ENCODE data around the gene DHTKD1.

Gene DHTKD1, protein sequence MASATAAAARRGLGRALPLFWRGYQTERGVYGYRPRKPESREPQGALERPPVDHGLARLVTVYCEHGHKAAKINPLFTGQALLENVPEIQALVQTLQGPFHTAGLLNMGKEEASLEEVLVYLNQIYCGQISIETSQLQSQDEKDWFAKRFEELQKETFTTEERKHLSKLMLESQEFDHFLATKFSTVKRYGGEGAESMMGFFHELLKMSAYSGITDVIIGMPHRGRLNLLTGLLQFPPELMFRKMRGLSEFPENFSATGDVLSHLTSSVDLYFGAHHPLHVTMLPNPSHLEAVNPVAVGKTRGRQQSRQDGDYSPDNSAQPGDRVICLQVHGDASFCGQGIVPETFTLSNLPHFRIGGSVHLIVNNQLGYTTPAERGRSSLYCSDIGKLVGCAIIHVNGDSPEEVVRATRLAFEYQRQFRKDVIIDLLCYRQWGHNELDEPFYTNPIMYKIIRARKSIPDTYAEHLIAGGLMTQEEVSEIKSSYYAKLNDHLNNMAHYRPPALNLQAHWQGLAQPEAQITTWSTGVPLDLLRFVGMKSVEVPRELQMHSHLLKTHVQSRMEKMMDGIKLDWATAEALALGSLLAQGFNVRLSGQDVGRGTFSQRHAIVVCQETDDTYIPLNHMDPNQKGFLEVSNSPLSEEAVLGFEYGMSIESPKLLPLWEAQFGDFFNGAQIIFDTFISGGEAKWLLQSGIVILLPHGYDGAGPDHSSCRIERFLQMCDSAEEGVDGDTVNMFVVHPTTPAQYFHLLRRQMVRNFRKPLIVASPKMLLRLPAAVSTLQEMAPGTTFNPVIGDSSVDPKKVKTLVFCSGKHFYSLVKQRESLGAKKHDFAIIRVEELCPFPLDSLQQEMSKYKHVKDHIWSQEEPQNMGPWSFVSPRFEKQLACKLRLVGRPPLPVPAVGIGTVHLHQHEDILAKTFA

DNA sequence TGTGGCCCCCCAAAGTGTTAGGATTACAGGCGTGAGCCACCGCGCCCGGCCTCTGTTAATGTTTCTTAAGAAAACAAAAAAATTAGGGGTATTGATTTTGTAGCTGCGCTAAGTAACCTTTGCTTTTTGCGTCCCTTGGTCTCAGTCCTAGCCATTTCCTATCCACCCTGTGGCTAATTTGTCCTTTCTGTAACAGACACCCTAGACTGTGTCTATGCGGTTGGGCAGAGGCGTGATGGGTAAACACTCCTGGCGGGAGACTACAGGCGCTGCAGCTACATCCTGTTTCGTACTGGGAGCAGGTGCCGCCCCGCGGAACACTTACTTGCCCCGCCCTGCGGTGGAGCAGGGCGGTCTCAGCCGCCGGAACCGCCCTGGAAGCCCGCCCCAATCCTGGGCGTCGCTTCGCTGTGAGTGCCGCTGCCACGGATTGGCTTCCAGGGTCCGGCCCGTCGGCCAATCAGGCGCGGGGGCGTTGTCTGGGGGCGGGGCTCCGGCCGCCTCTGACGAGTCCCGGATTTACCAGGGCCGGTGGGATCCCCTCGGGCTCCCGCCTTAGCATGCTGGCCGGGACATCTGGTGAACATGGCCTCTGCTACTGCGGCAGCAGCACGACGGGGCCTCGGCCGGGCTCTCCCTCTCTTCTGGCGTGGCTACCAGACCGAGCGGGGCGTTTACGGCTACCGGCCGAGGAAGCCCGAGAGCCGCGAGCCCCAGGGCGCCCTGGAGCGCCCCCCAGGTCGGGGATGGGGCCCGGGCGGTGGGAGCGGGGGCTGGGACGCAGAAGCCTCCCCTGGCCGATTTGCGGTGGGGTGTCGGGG lies at the start of gene DHTKD1:
DHTKD1 (plus strand) TSS at position 506 of the 821 bp plus-strand sequence; CDS start at position 586, 80 bp downstream.
- Mint-ChIP-seq H3K36me3 (ENCODE audit: low read depth) (peaks cover 3% of the 10 kb centered on the region), H3K9me3 (no peaks in the 10 kb centered on the region), H3K4me1 (ENCODE audit: low read depth) (peaks cover 25% of the 10 kb centered on the region), H3K27ac (peak within 1 kb of the TSS; percentile 92), H3K4me3 (peak within 1 kb of the TSS; percentile 85), H3K27me3 (no peaks in the 10 kb centered on the region)
- peak; percentile 100 for DNase-seq

DNA sequence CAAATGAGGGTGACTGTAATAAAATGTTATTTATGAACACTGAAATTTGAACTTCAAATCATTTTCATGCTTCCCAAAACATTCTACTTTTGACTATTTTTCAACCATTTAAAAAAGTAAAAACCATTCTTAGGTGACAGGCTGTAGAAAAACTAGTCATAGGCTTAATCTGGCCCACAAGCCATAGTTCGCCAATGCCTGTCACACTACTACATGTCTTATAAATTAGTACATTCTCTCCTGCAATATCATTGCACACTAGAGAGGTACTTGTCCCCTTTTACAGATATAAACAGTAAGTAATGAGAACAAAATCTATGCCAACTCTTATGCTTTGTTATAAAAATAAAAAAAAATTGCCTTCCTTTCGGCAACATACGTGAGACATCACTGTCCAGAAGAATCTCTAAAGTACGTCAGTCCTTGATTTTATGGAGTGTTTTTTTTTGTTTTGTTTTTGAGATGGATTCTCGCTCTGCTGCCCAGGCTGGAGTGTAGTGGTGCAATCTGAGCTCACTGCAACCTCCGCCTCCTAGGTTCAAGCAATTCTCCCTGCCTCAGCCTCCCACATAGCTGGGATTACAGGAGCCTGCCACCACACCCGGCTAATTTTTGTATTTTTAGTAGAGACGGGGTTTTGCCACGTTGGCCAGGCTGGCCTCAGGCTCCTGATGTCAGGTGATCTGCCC lies 49.3 kb upstream of the DHTKD1 start:
- no peak for DNase-seq
- H3K36me3 Mint-ChIP-seq (ENCODE audit: low read depth), result peaks cover 53% of the 10 kb centered on the region
- no peak overlapping the region for H3K4me3 Mint-ChIP-seq
- H3K4me1 Mint-ChIP-seq (ENCODE audit: low read depth), result peaks cover 35% of the 10 kb centered on the region
- H3K9me3 Mint-ChIP-seq, result no peaks in the 10 kb centered on the region
- H3K27ac Mint-ChIP-seq, result no peak overlapping the region
- no peaks in the 10 kb centered on the region for H3K27me3 Mint-ChIP-seq

DNA sequence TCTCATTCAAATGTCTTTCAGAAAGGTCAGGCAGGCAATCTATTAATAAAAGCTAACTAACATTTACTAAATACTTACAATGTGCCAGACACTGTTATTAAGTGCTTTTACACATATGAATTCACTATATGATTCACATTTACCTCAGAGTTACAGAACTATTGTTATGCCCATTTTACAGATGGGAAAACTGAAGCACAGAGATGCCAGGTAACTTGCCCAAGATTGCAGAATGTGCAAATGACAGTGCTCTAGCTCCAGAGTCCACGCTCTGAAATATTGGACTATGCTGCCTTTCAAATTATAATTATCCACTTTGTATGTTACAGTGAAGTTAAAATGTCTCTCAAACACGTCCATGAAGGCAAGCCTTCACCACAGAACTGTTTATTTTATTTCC lies 48.2 kb upstream of the DHTKD1 start:
- H3K4me1 Mint-ChIP-seq (ENCODE audit: low read depth), result peaks cover 29% of the 10 kb centered on the region
- H3K27me3 Mint-ChIP-seq, result no peaks in the 10 kb centered on the region
- H3K9me3 Mint-ChIP-seq, result no peaks in the 10 kb centered on the region
- DNase-seq, result no peak
- no peak overlapping the region for H3K4me3 Mint-ChIP-seq
- H3K27ac Mint-ChIP-seq, result no peak overlapping the region
- peaks cover 54% of the 10 kb centered on the region for H3K36me3 Mint-ChIP-seq (ENCODE audit: low read depth)

DNA sequence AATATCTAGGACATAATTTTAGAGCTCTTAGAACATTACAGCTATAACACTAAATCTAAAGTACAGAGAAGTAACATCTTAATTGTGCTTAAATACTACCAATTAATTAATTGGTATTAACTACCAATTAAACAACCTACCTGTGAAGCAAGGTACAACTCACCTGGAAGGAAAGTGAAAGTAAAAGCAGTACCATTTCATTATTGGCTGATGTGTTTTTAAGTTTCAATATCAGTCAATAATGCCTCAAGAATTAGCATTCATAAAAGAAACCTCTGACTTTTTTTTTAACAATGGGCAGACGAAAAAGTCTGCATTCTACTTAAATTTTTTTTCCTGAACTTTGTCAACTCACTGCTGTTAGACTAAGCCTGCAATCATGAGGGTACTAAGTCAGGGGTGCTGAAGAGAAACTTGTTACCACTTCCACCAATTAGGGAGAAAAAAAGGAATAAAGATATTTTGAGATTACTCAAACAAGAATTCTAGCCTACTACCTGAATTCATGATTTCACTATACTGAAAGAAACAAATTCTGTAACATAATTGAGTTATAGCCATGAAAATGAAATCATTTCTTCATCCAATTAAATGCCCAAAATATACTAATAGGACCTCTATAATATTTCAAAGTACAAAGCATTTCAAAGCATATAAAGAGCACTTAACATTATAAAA lies 46.0 kb upstream of the DHTKD1 start:
- Mint-ChIP-seq H3K36me3 (ENCODE audit: low read depth) (peaks cover 66% of the 10 kb centered on the region), H3K4me3 (no peak overlapping the region), H3K27me3 (no peaks in the 10 kb centered on the region), H3K4me1 (ENCODE audit: low read depth) (peaks cover 36% of the 10 kb centered on the region), H3K9me3 (no peaks in the 10 kb centered on the region), H3K27ac (peak overlapping the region; percentile 73)
- DNase-seq, result no peak

DNA sequence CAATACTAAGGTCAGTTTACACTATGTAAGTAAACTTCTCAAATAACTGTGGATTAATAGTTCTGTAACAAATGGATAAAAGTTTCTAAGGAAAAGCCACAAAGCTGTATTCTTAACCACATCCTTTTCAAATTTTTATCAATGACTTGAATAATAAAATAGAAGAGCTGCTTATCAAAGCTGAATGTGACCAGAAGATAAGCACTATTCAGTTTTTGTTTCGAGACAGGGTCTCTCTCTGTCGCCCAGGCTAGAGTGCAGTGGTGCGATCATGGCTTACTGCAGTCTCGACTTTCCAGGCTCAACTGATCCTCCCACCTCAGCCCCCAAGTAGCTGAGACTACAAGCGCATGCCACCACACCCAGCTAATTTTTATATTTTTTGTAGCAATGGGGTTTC lies 43.2 kb upstream of the DHTKD1 start:
- H3K36me3 Mint-ChIP-seq (ENCODE audit: low read depth), result peaks cover 81% of the 10 kb centered on the region
- no peak for DNase-seq
- peaks cover 44% of the 10 kb centered on the region for H3K4me1 Mint-ChIP-seq (ENCODE audit: low read depth)
- H3K9me3 Mint-ChIP-seq, result no peaks in the 10 kb centered on the region
- no peak overlapping the region for H3K4me3 Mint-ChIP-seq
- H3K27me3 Mint-ChIP-seq, result no peaks in the 10 kb centered on the region
- no peak overlapping the region for H3K27ac Mint-ChIP-seq

DNA sequence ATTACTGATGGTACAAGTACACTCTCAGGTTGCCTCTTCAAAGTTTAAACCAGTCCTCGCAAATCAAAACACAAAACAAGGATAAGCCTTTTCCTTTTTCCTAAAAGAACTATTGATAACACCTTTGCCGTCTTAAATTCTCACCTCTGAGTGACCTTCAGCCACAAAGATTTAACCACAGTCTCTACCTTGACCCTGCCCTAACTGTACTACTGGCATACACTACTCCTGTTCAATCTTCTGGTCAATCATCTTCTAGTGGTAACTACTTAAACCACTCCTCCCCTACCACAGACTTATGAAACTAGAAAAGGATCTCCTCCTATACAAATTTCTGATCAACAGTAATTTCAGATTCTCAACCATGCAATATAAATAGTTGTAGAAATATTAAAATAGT lies 41.2 kb upstream of the DHTKD1 start:
- H3K4me3 Mint-ChIP-seq, result no peak overlapping the region

DNA sequence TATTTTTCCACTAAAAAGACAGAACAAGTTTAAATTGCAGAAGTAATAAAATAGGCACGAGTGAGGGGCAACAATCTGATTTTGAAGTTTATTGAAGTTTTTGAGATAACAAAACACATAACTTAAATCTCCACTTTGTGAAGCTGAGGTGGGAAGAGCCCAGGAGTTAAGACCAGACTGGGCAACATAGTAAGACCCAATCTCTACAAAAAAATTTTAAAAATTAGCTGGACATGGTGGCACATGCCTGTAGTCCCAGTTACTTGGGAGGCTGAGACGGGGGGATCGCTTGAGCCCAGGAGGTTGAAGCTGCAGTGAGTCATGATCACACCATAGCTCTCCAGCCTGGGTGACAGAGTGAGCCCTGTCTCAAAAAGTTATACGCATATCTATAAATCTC lies 37.4 kb upstream of the DHTKD1 start:
- Mint-ChIP-seq H3K4me1 (ENCODE audit: low read depth) (peaks cover 39% of the 10 kb centered on the region), H3K27me3 (no peaks in the 10 kb centered on the region), H3K36me3 (ENCODE audit: low read depth) (peaks cover 82% of the 10 kb centered on the region), H3K4me3 (no peak overlapping the region), H3K9me3 (no peaks in the 10 kb centered on the region), H3K27ac (no peak overlapping the region)
- DNase-seq, result no peak

More for the DNA sequence above, 41.2 kb upstream of the DHTKD1 start:
- peaks cover 42% of the 10 kb centered on the region for H3K4me1 Mint-ChIP-seq (ENCODE audit: low read depth)
- peaks cover 79% of the 10 kb centered on the region for H3K36me3 Mint-ChIP-seq (ENCODE audit: low read depth)
- H3K27me3 Mint-ChIP-seq, result no peaks in the 10 kb centered on the region
- H3K27ac Mint-ChIP-seq, result no peak overlapping the region
- no peaks in the 10 kb centered on the region for H3K9me3 Mint-ChIP-seq
- DNase-seq, result no peak

DNA sequence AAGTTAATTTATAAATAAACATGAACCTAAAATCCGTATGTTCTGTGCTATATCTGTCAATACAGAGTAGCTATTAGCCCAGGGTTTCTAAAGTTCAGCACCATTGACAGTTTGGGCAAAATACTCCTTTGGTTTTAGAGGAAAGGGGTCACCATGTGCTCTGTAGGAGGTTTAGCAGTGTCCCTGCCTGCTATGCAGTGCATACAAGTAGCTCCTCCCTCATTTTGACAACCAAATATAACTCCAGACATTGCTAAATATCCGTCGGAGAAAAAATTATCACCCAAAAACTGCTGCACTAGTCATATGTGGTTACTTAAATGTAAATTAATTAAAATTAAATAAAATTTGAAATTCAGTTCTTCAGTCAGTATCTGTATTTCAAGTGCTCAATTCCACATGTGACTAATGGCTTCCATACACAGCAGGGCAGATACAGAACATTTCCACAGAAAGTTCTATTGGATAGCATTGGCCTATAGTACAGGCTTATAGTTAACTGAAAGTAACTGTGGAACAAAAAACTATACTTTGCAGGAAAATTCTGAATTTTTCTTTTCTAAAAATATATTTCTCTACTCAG lies 32.6 kb upstream of the DHTKD1 start:
- Mint-ChIP-seq H3K36me3 (ENCODE audit: low read depth) (peaks cover 79% of the 10 kb centered on the region), H3K27me3 (no peaks in the 10 kb centered on the region), H3K4me3 (no peak overlapping the region), H3K4me1 (ENCODE audit: low read depth) (peaks cover 45% of the 10 kb centered on the region), H3K9me3 (no peaks in the 10 kb centered on the region), H3K27ac (no peak overlapping the region)
- DNase-seq, result no peak

DNA sequence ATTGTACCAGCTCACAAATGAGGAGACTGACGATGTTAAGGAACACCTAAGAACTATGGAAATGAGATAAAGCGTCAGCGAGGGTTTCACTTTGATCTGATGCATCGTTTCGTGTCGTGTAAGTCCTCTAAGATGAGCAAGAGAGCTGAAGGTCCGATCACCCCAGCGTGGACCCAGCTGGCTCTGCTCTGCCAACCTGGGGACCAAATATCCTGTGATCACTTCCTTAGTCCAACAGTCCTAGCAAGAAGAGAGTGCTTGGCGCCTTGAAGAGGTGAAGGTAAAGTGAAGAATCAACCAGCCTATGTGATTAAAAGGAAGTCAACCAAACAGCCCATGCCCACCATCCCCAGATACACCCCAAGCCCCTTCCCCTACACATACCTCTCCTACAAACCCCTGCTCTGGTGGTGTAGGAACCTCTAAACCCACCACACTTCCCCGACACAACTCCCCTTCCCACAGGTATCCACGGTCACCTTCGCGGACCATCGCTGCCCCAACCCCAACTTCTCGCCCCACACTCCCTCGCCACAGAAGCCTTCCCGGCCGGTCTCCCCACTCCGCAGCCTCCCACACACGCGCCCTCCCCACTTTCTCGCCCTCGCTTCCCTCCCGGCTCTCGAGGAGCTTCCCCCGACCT lies 26.9 kb upstream of the DHTKD1 start:
- DNase-seq, result peak; percentile 60
- H3K36me3 Mint-ChIP-seq (ENCODE audit: low read depth), result peaks cover 47% of the 10 kb centered on the region

DNA sequence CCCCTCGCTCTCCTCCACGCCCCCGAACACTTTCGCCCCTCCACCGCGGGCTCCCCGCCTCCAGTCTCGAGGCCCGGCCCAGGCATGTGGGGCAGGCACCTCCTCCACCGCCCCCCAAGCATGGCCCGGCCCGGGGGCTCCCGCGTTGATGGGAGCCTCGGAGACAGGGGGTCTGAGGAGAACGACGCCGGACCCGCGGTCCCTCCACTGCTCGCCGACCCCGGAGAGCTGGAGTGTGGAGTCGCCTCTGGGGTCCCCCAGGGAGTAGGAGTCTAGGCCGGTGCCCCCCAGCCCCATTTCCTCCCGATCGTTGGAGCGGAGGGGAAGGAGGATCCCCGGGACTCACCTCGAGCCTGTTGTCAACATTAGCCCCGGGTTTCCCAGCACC lies 26.4 kb upstream of the DHTKD1 start:
- peak overlapping the region; percentile 99 for H3K4me3 Mint-ChIP-seq
- H3K36me3 Mint-ChIP-seq (ENCODE audit: low read depth), result peaks cover 45% of the 10 kb centered on the region
- peaks cover 42% of the 10 kb centered on the region for H3K4me1 Mint-ChIP-seq (ENCODE audit: low read depth)
- no peaks in the 10 kb centered on the region for H3K9me3 Mint-ChIP-seq
- DNase-seq, result no peak
- peak overlapping the region; percentile 100 for H3K27ac Mint-ChIP-seq
- H3K27me3 Mint-ChIP-seq, result no peaks in the 10 kb centered on the region

More for the DNA sequence above, 26.9 kb upstream of the DHTKD1 start:
- peak overlapping the region; percentile 100 for H3K27ac Mint-ChIP-seq
- no peaks in the 10 kb centered on the region for H3K9me3 Mint-ChIP-seq
- peak overlapping the region; percentile 99 for H3K4me3 Mint-ChIP-seq
- no peaks in the 10 kb centered on the region for H3K27me3 Mint-ChIP-seq
- peaks cover 44% of the 10 kb centered on the region for H3K4me1 Mint-ChIP-seq (ENCODE audit: low read depth)

DNA sequence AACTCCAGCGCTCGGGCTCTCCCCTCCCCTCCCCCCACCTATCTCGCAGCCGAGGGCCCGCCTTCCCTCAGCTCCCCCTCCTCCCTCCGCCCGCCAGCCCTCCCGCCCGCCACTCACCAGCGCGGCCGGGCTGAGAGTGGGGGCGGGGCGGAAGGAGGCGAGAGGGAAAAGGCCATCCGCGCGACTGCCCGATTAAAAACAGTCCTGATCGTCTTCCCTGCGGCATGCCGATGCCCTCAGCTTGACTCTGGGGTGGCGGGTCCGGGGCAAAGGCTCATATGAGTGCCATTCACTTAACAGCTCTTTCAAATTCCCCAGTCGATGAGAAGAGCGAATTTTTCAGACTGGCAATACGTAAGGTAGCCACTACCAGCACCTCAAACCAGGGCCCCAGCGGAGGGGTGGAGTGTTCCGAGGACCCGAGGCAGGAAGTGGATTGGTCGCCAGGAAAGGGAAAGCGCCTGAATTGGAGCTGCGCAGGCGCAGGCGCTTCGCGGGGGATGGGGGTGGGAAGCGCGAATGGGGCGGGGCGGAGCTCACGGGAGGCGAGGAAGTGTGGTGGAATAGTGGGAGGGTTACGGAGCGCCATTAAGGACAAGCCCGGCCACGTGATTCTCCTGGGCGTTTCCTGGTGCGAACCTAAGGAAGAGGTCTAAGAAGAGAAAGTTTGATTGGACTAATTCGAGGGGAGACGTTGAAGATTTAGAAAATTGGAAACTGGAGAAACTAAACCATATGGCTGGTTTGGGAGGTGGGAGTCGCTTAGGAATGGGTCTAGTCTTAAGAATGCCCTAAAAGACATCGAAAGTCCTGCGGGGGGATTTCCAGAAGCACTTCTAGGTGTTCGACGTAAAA lies 25.7 kb upstream of the DHTKD1 start, which contains the start of gene UPF2:
UPF2 (minus strand) TSS at position 13 of the 855 bp plus-strand sequence. CDS start 7,386 bp downstream, outside the sequence.
- Mint-ChIP-seq H3K4me1 (ENCODE audit: low read depth) (peaks cover 38% of the 10 kb centered on the region), H3K27me3 (no peaks in the 10 kb centered on the region), H3K4me3 (peak within 1 kb of the TSS; percentile 99), H3K9me3 (no peaks in the 10 kb centered on the region), H3K27ac (peak within 1 kb of the TSS; percentile 100), H3K36me3 (ENCODE audit: low read depth) (peaks cover 42% of the 10 kb centered on the region)
- DNase-seq, result peak; percentile 96

DNA sequence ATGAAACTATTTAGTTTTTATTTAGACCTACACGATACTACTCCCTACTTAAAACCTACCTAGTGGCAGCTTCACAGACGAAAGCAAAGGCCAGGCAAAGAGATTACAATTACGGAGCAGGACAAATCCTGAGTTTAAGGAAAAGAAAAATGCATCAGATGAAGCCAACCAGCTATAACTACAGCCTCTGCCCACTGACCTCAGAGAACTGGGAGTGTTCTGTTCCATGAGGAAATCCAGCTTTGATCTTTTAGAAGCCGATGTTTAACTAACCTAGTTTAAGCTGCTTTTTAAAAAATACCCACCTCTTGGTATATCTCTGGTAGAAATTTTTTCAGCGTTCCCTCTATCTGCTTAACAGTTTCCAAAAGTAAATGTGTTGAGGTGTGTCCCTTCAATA lies 23.2 kb upstream of the DHTKD1 start:
- no peak for DNase-seq
- Mint-ChIP-seq H3K4me1 (ENCODE audit: low read depth) (peaks cover 23% of the 10 kb centered on the region), H3K27me3 (no peaks in the 10 kb centered on the region), H3K9me3 (no peaks in the 10 kb centered on the region), H3K4me3 (no peak overlapping the region), H3K27ac (peak overlapping the region; percentile 55), H3K36me3 (ENCODE audit: low read depth) (peaks cover 20% of the 10 kb centered on the region)

Data from activated T-cell treated with anti-CD3 and anti-CD28 coated beads, Interleukin-2, amount 50 U/mL, for 24 hours (primary cell).